Glomerular endothelial cell (primary cell): ENCODE data around the gene CENPVL3. TPM values are rescaled to one million over a fixed set of nuclear protein-coding genes. Genes with fewer than 3 reads are reported as not detected.
"Not testable (repeated sequence)": the region's sequence is repeated elsewhere in the genome, so short reads cannot be mapped to it uniquely, and the experiment has no call there.

Source experiments
- DNase-seq: peaks from one replicate; pipeline ENCODE4 v3.0.0-alpha.2; 2011; ENCODE audit warnings: low read depth, low spot score; ENCODE audit errors: extremely low read depth
- total RNA-seq: library from RNA; depleted of rRNA; stranded (reverse); fragments of >200 nt; gene quantifications from 2 replicates; pipeline ENCODE4 v1.2.3, GENCODE V29; 2015

The CENPVL3 gene
- total RNA-seq: not detected in 2 replicates

- DNase-seq: not testable (repeated sequence)
Measured at GRCh38 chrX:51618241-51619155, at the start of gene CENPVL3. Gene CENPVL3 (minus strand): TSS chrX:51618912. CDS start chrX:51618873, 39 bp downstream.

GRCh38 chrX:51665981-51666380, 47.3 kb upstream of the CENPVL3 start:
- DNase-seq: no peak

GRCh38 chrX:51643377-51643776, 24.7 kb upstream of the CENPVL3 start:
- DNase-seq: no peak

GRCh38 chrX:51641421-51642021, 22.8 kb upstream of the CENPVL3 start:
- peak; percentile 10 for DNase-seq

- DNase-seq: not testable (repeated sequence)
Measured at GRCh38 chrX:51636511-51636910, 17.8 kb upstream of the CENPVL3 start.

GRCh38 chrX:51614353-51615012, 4.2 kb downstream of the CENPVL3 start:
- DNase-seq: no peak

GRCh38 chrX:51608766-51609165, 9.9 kb downstream of the CENPVL3 start:
- no peak for DNase-seq

- no peak for DNase-seq
Measured at GRCh38 chrX:51608126-51608525, 10.6 kb downstream of the CENPVL3 start.

- DNase-seq: no peak
Measured at GRCh38 chrX:51606446-51606845, 12.3 kb downstream of the CENPVL3 start.

- no peak for DNase-seq
Measured at GRCh38 chrX:51598899-51599298, 19.8 kb downstream of the CENPVL3 start.

GRCh38 chrX:51571874-51572273, 46.8 kb downstream of the CENPVL3 start:
- DNase-seq: no peak

GRCh38 chrX:51569561-51569960, 49.2 kb downstream of the CENPVL3 start:
- no peak for DNase-seq

GRCh38 chrX:51568586-51568985, 50.1 kb downstream of the CENPVL3 start:
- DNase-seq: no peak

Other genes starting within 250 kb of the CENPVL3 start
- gene NUDT11, start 122.3 kb downstream of the CENPVL3 start, total RNA-seq: 4.7 and 6.9 TPM in 2 replicates
- gene CENPVL2, start 63.9 kb upstream of the CENPVL3 start, total RNA-seq: not detected in 2 replicates
- not detected in 2 replicates for gene CENPVL1, start 91.6 kb upstream of the CENPVL3 start, total RNA-seq
- 7.2 and 8.1 TPM in 2 replicates for gene GSPT2, start 124.5 kb upstream of the CENPVL3 start, total RNA-seq